K562 (cell line): ENCODE measurements around the gene ASCC3. TPM values are rescaled to one million over a fixed set of nuclear protein-coding genes. Genes with fewer than 3 reads are reported as not detected.

Experiments used
- ATAC-seq: fragments of 200-7000 bp; cut with Tn5 transposase; 3 replicates; pipeline ENCODE4 v1.9.1; 2020; ENCODE audit warnings: moderate library complexity
- BruUV-seq: library from RNA; stranded (reverse); fragments of 400-500 nt; replicated peaks from 2 replicates; lab custom pipeline; 2021; lab: Mats Ljungman, UMichigan
- CTCF ChIA-PET: fragments of 300-600 bp; formaldehyde crosslinking; extraction: SDS; loops from one replicate; lab custom pipeline; 2021; ENCODE audit warnings: low intra/inter-chr PET ratio; lab: Yijun Ruan, JAX
- POLR2A ChIA-PET: fragments of 300-600, 350-650 bp; sonication (Branson Sonifier 250); formaldehyde crosslinking; extraction: SDS; loops from one replicate; lab custom pipeline; 2021; ENCODE audit warnings: antibody characterized with exemption, inconsistent platforms; lab: Yijun Ruan, JAX
- DNase-seq, 4 experiments: peaks; one replicate each; pipeline versions ENCODE4 v3.0.0 to v3.0.0-alpha.2; 2011 to 2018; ENCODE audit warnings: low spot score in 3 of 4, mixed read lengths in 3 of 4; ENCODE audit errors: extremely low read depth in 1 of 4
- FAIRE-seq: peaks from 2 replicates; lab custom pipeline; 2011; peaks lifted over from hg19 to GRCh38; lab: Jason Lieb, UNC
- H2AFZ ChIP-seq: 2 replicates; pipeline ENCODE4 v1.6.0; 2011; ENCODE audit warnings: low read depth, low read length, control low read depth, inconsistent platforms
- H3K27ac ChIP-seq: fragments of 200-600 bp; 3 replicates; pipeline ENCODE4 v1.8.0; 2011; ENCODE audit warnings: low read depth, mild to moderate bottlenecking, control low read depth, inconsistent platforms, low read length, moderate library complexity, mixed read lengths; ENCODE audit errors: extremely low read depth
- H3K27me3 ChIP-seq, 2 experiments: fragments of 300-600 bp in 1 of 2; 2 replicates in 1 of 2; 3 replicates in 1 of 2; pipeline versions ENCODE4 v1.6.0 to v1.8.0; 2011; ENCODE audit warnings: inconsistent platforms in 2 of 2, low read length in 2 of 2, mild to moderate bottlenecking in 1 of 2, mixed read lengths in 1 of 2, moderate library complexity in 1 of 2; ENCODE audit not compliant: control insufficient read depth in 2 of 2, insufficient read depth in 2 of 2
- H3K36me3 ChIP-seq: fragments of 300-600 bp; 3 replicates; pipeline ENCODE4 v1.8.0; 2011; ENCODE audit warnings: mild to moderate bottlenecking, low read length, inconsistent platforms; ENCODE audit not compliant: control insufficient read depth, insufficient read depth
- H3K4me1 ChIP-seq, 2 experiments: fragments of 200-600 bp in 1 of 2; replicated peaks in 1 of 2; 2 replicates in 1 of 2; 3 replicates in 1 of 2; pipeline versions ENCODE4 v1.5.1 to v1.8.0; 2011; ENCODE audit warnings: inconsistent platforms in 2 of 2, low read length in 2 of 2, mild to moderate bottlenecking in 1 of 2, mixed read lengths in 1 of 2, moderate library complexity in 1 of 2; ENCODE audit not compliant: control insufficient read depth in 2 of 2, insufficient read depth in 2 of 2
- H3K4me2 ChIP-seq: 2 replicates; pipeline ENCODE4 v1.6.1; 2011; ENCODE audit warnings: low read length, control low read depth, inconsistent platforms, mixed read lengths; ENCODE audit not compliant: insufficient read depth
- H3K4me3 ChIP-seq: fragments of 200-600 bp; sonication (generic), shearing (Covaris generic); 2 replicates; pipeline ENCODE4 v1.5.1; 2016; ENCODE audit warnings: control low read depth, inconsistent platforms
- H3K79me2 ChIP-seq: fragments of 200-600 bp; 3 replicates; pipeline ENCODE4 v1.8.0; 2011; ENCODE audit warnings: low read length, inconsistent platforms; ENCODE audit not compliant: control insufficient read depth, insufficient read depth
- H3K9ac ChIP-seq, 2 experiments: 2 replicates each; pipeline versions ENCODE4 v1.6.0 to v1.6.1; 2011; ENCODE audit warnings: low read depth in 2 of 2, low read length in 2 of 2, control low read depth in 1 of 2, inconsistent platforms in 1 of 2, mild to moderate bottlenecking in 1 of 2, mixed read lengths in 1 of 2; ENCODE audit not compliant: insufficient read depth in 1 of 2
- H3K9me1 ChIP-seq: one replicate; pipeline ENCODE4 v1.6.0; 2011; ENCODE audit warnings: inconsistent platforms, mild to moderate bottlenecking, low read length, moderate library complexity; ENCODE audit not compliant: control insufficient read depth, insufficient read depth
- H3K9me3 ChIP-seq: replicated peaks from 2 replicates; pipeline ENCODE4 v1.5.1; 2011; ENCODE audit warnings: low read depth, low read length, inconsistent platforms; ENCODE audit not compliant: control insufficient read depth, insufficient read depth
- H4K20me1 ChIP-seq: replicated peaks from 2 replicates; pipeline ENCODE4 v1.6.1; 2011; ENCODE audit warnings: low read length, inconsistent platforms, mixed read lengths; ENCODE audit not compliant: control insufficient read depth, insufficient read depth
- C11orf30 ChIP-seq: fragments of 450-650 bp; IDR thresholded peaks from 2 replicates; pipeline ENCODE4 v1.6.1; 2016; ENCODE audit warnings: low read depth, mild to moderate bottlenecking
- DNMT1 ChIP-seq: fragments of 450-650 bp; IDR thresholded peaks from 2 replicates; pipeline ENCODE4 v1.6.1; 2016; ENCODE audit warnings: antibody characterized with exemption, mild to moderate bottlenecking
- ELF2 ChIP-seq: fragments of 250-450 bp; sonication (Bioruptor Pico); IDR thresholded peaks from 2 replicates; pipeline ENCODE4 v1.5.0; 2021; ENCODE audit warnings: mild to moderate bottlenecking
- MAFF ChIP-seq: IDR thresholded peaks from 2 replicates; pipeline ENCODE4 v1.6.1; 2012; ENCODE audit warnings: low read length, improper control_type of control experiment
- MAFG ChIP-seq: fragments of 450-650 bp; conservative IDR thresholded peaks from 2 replicates; pipeline ENCODE4 v1.6.1; 2016; ENCODE audit warnings: missing genetic modification characterization, missing compliant biosample characterization
- MAFK ChIP-seq: IDR thresholded peaks from 2 replicates; pipeline ENCODE4 v1.6.1; 2011; ENCODE audit warnings: low read length, improper control_type of control experiment
- PTTG1 ChIP-seq: fragments of 450-650 bp; IDR thresholded peaks from 2 replicates; pipeline ENCODE4 v1.6.1; 2016; ENCODE audit warnings: low read depth, mild to moderate bottlenecking, missing genetic modification characterization, missing compliant biosample characterization
- TEAD2 ChIP-seq: fragments of 450-650 bp; IDR thresholded peaks from 2 replicates; pipeline ENCODE4 v1.6.1; 2016; ENCODE audit warnings: missing genetic modification characterization, control low read depth, missing compliant biosample characterization
- ZBTB5 ChIP-seq: fragments of 450-650 bp; IDR thresholded peaks from 2 replicates; pipeline ENCODE4 v1.6.1; 2017; ENCODE audit warnings: antibody characterized with exemption
- ZNF316 ChIP-seq: fragments of 450-650 bp; IDR thresholded peaks from 2 replicates; pipeline ENCODE4 v1.6.1; 2016
- ZNF75A ChIP-seq: fragments of 450-650 bp; formaldehyde crosslinking; IDR thresholded peaks from 2 replicates; pipeline ENCODE4 v1.4.0; 2020; ENCODE audit warnings: mild to moderate bottlenecking
- whole genome bisulfite sequencing: fragments of 100-300 bp; shearing (Covaris generic); methylation state at CpG from one replicate; pipeline ENCODE4 v1.1.6; 2016; ENCODE audit warnings: low coverage, mixed read lengths; ENCODE audit not compliant: insufficient coverage; ENCODE audit errors: missing lambda C conversion rate; 5-methylcytosine and 5-hydroxymethylcytosine counted together
- in situ Hi-C: fragments of 300-500 bp; cut with MboI; formaldehyde crosslinking; loops from 4 replicates; pipeline ENCODE4 v1.15.0; 2018; ENCODE audit warnings: inconsistent platforms, mixed read lengths
- intact Hi-C: fragments of 100-400 bp; cut with micrococcal nuclease; formaldehyde crosslinking; loops from 2 replicates; pipeline ENCODE4 v1.14.2; 2022
- polyA plus RNA-seq, 8 experiments: library from polyadenylated mRNA; depleted of rRNA in 4 of 8; stranded (reverse) in 5 of 8; unstranded in 3 of 8; fragments of >200 nt; fragmentation: Nextera tagmentation in 2 of 8; fragmentation: Illumina TruSeq in 1 of 8; extraction: Ambion mirVana in 2 of 8; extraction: Trizol in 1 of 8; gene quantifications; 2 replicates each; pipeline versions ENCODE4 v1.2.1 to v1.2.3, GENCODE V29; 2011 to 2014; ENCODE audit warnings: inconsistent platforms in 1 of 8, missing spikeins in 1 of 8
- total RNA-seq, 7 experiments: library from RNA; depleted of rRNA in 6 of 7; stranded (reverse); fragments of >200 nt in 6 of 7; fragmentation: Illumina TruSeq in 2 of 7; extraction: Trizol in 2 of 7; gene quantifications; 2 replicates each; pipeline versions ENCODE4 v1.2.1 to v1.2.3, GENCODE V29; 2011 to 2021; ENCODE audit warnings: low replicate concordance in 1 of 7

Gene ASCC3
- total and polyA plus RNA-seq, 9 of the 15 experiments (the other 6 are each of a cell fraction or from before 2014, with no cell fraction given) = 16.1 to 56.1 (median 33.9) TPM

GRCh38 chr6:100599088-100599770 lies 281.9 kb downstream of the ASCC3 start:
- Histone ChIP-seq H3K4me3 (no peak overlapping the region), H2AFZ (no peak overlapping the region), H4K20me1 (no peaks in the 10 kb centered on the region), H3K9me1 (no peaks in the 10 kb centered on the region), H3K27me3 (no peaks in the 10 kb centered on the region), H3K27ac (no peak overlapping the region), H3K9me3 (no peaks in the 10 kb centered on the region; the same call in 1 of the 2 replicates), H3K9ac (no peak overlapping the region), H3K36me3 (peaks cover 13% of the 10 kb centered on the region; the same call in 2 of the 3 replicates), H3K4me1 (no peaks in the 10 kb centered on the region), H3K4me2 (no peak overlapping the region), H3K79me2 (no peaks in the 10 kb centered on the region)
- ChIA-PET CTCF (no interaction called here), POLR2A (interaction anchor here (0.7 kb wide), 1 partner anchor 413 kb away, joined by 3 read pairs; no protein-coding TSS in a partner anchor)
- no peak for FAIRE-seq
- ATAC-seq = no peak
- WGBS = 80% methylated on average over 1 of the region's 1 CpG
- TF ChIP-seq TEAD2 (tag) = no peak
- TF ChIP-seq ZBTB5 = no peak
- peak; percentile 65 for TF ChIP-seq MAFF
- TF ChIP-seq C11orf30 = peak; percentile 76; the same call in 1 of the 2 replicates
- TF ChIP-seq DNMT1 = no peak
- TF ChIP-seq ZNF75A = no peak
- TF ChIP-seq ZNF316 = peak; percentile 89
- no peak for TF ChIP-seq ELF2
- no peak for TF ChIP-seq PTTG1
- peak; percentile 68 for TF ChIP-seq MAFG (tag)
- peak; percentile 67 for TF ChIP-seq MAFK
- in situ Hi-C loops (no loop called here), intact Hi-C loops (no loop called here)
- DNase-seq = no peak
- no TSS peak for BruUV-seq
